Activated T-cell treated with anti-CD3 and anti-CD28 coated beads, Interleukin-2, amount 50 U/mL, for 48 hours (primary cell): ENCODE results near the gene AP4B1.

Source experiments
- DNase-seq, 2 experiments: peaks; one replicate each; pipeline ENCODE4 v3.0.0-alpha.2; 2020

Gene AP4B1

DNA sequence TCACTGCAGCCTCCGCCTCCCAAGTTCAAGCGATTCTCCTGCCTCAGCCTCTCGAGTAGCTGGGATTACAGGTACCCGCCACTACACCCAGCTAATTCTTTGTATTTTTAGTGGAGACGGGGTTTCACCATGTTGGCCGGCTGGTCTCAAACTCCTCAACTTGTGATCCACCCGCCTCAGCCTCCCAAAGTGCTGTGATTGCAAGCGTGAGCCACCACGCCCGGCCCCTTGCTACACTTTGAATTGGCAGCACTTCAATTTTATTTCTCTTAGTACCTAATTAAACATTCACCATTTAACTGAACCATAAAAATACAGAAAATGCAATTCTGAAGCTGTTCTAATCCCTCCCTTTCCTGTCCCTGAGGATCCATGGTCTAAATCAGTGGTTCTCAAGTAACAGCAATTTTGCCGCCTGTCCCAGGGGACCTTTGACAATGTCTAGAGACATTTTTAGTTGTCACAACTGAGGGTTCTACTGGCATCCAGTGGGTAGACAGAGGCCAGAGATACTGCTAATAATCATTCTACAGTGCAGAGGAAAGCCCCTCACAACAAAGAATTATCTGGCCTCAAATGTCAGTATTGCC, 12.9 kb downstream of the AP4B1 start:
- no peak for DNase-seq

GRCh38 chr1:113890816-113891215, 13.8 kb downstream of the AP4B1 start:
- no peak for DNase-seq

GRCh38 chr1:113887402-113888175, 17.0 kb downstream of the AP4B1 start, which contains the start of gene BCL2L15:
TSS of gene BCL2L15 (minus strand) at chr1:113887581. CDS start at chr1:113887375, 206 bp downstream.
- no peak for DNase-seq

- DNase-seq: no peak
Measured at GRCh38 chr1:113886417-113887401, 17.9 kb downstream of the AP4B1 start.

DNA sequence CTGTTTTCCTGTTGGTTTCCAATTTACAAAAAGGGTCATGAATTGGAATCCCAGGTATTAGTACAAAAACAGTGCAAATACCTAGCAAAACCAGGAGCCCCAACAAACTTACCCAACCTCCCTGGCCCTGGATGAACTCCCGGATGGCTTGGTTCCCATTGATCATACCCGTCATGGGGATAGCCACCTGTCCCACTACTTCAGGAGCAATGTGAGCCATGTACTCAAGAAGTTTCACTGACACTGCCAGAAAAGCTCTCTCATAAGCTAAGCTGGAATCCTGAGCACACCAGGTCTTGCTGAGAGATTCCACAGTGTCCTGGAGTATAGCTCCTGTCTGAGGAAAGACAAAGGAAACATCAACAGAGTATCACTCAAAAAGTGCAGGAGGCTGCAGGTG, 22.9 kb downstream of the AP4B1 start:
- DNase-seq: no peak

- no peak for DNase-seq
Measured at GRCh38 chr1:113879739-113880038, 24.9 kb downstream of the AP4B1 start.

DNA sequence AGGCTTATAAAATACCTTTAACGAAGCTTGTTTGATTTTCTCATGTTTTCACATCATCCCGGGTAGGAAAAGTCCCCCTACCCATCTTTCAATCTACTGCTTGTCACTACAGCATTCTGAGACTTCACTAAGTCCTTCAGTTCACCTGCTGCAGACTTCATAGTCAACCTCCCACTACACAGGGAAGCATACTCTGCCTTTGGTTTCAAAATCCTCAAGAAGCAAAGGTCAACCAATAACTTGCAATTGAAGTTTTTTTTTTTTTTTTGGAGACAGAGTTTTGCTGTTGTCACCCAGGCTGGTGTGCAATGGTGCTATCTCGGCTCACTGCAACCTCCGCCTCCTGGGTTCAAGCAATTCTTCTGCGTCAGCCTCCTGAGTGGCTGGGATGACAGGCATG, 28.4 kb downstream of the AP4B1 start:
- DNase-seq: no peak

DNA sequence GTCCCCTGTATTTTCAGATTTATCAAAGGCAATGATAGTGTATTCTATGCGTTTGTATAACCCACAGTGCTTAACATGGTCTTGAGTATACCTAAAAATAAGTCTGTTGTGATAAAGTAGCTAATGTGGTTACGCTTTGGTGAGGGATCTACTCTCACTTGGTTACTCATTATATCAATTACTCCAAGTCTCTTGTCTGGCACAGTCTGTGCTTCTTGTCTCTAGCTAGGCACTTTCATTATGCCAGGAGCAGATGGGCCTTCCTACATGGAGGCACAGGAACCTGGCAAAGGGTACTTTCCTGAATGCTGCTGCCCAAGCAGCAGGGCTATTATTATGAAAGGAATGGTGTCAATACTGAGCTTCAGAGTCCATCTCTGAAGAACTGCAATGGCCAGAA, 28.9 kb downstream of the AP4B1 start:
- DNase-seq: no peak

DNA sequence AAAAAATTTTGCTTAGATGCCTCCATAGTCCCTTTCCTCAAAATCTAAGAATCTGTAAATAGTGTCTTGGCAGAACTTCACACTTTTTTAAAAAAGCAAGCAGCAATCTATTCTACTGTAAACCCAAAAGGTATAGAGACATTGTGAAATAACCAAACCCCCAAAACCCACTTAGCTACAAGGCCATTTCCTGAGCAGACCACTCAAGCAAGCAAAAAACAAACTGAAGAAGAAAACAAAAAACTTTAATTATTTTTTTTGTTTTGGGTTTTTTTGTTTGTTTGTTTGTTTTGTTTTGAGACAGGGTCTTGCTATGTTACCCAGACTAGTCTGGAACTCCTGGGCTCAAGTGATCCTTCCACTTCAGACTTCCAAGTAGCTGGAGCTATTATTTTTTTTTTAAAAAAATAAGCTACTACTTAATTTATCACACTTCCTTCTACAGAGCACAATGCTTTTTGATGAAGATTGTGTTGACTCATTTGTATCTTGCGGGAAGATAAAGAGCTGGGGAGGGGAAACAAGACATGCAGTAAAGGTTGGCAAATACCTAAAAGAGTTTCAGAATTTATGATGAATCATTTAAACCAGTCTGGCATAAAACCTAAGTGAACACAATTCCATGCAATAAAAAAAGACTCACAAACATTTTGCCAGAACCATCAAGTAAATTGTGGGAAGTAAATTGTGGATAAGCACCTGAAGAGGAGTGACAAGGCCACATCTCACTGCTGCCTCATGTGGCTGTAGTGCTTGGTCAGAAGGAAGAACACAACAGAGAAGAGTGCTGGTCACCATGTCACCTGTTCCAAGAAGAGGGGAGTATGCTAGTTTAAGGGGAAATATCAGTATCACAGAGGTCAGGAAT, 30.4 kb downstream of the AP4B1 start:
- DNase-seq: peak; percentile 30 to 46

DNA sequence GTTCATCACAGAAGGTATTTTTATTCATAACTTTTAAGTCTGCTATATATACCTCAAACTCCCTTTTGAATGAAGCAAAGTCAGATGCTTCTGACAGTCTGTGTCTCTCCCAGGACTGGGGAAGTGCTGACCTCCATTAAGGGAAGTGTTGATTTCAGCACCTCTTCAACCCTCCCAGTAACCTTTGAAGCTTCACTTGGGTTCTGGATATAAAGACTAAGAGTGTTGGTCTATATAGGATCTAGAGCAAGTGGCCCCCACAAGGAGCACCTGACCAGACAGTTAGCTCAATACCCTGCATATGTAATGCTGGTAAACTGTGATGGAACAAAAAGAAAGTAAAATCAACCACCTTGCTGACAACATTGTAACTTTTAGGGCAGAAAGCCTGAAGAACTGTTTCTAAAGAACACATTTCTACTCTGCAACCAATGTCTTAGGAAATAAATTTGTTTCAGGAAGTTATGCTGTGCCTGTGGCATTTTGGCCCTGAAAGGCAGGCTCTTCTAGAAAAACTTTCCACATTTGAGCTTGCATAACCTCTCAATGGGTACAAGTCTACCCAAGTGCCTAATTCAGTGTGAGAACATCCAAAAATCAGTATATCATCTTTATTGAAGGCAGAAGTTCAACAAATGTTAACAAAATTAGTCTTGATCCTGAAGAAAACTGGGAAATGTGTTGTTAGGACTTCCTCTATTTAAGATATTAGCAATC, 32.2 kb downstream of the AP4B1 start:
- peak; percentile 35 to 38 for DNase-seq

- peak; percentile 76 to 82 for DNase-seq
Measured at GRCh38 chr1:113871597-113872113, 32.9 kb downstream of the AP4B1 start, which contains the start of gene PTPN22. TSS of gene PTPN22 (minus strand) at chr1:113871712.

GRCh38 chr1:113870778-113871177, 33.8 kb downstream of the AP4B1 start:
- DNase-seq: peak in 1 of 2 experiments; percentile 31

DNA sequence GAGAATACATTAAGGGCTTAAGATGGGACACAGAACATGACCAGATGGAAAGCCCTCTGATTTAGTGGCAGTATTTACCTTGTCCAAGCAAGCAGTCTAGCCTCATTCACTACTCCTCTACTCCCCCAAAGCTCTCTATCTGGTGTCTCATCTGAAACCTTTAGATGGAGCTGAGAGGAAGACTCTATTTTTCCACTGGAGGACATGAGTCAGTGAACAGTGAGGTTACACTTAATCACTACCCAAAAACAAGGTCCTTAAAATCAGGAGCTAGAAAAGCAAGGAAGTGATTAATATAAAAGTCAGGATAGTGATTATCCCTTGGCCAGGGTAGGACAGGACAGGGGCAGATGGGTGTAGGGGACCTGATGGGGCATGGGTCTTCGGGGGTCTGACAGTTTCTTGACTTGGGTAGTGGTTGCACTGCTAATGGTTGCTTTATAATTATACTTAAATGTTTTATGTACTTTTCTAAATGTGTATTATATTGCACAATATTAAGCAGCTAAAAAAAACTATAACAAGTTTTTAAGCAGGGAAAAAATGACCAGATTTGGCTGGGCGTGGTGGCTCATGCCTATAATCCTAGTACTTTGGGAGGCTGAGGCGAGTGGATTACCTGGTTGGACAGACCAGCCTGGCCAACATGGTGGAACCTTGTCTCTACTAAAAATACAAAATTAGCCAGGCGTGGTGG, 36.1 kb downstream of the AP4B1 start:
- peak; percentile 40 to 44 for DNase-seq

DNA sequence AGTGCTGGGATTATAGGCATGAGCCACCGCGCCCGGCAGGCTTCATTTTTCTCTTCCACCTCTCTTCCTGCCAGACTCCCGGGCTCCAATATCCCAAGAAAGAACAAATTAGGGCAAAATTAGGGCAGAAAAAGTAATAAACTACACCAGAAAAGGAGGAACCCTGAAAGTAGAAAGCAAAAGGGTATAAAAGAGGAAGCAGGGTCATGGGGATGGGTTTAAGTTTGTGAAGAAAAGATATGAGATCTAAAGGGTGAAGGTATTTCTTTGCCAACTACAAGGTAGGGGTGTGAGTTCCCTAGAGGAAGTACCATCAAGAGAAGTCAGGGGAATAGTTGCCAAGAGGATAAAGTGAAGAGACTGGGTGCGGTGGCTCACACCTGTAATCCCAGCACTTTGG, 43.0 kb downstream of the AP4B1 start:
- no peak for DNase-seq

- no peak for DNase-seq
Measured at GRCh38 chr1:113860891-113861290, 43.7 kb downstream of the AP4B1 start.

DNA sequence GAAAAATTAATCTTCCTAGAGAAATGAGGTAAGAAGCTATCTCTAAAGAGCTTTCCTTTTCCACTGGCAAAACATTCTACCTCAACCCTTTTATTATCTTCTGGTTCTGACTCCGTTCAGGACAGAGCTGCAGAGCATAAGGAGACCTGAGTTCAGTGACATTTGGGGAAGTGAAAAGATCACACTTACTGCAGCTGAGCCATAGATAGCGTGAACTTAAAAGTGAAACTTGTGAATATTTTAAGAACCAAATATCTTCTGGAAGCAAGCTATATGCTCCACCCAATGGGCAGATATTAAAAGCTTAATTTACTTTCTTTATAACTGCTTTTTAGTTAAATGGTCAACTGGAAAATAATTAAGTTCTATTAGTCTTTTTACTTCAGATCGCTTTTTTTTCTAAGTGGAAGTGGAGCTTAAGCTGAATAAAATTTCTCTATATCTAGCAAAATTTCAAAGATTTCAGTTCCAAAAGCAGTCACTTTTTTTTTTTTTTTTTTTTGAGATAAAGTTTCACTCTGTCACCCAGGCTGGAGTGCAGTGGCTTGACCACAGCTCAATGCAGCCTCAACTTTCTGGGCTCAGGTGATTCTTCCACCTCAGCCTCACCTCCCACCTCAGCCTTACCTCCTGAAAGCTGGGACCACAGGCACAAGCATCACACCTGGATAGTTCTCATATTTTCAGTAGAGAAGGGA, 45.0 kb downstream of the AP4B1 start:
- DNase-seq: no peak

GRCh38 chr1:113858982-113859381, 45.6 kb downstream of the AP4B1 start:
- DNase-seq: no peak

GRCh38 chr1:113858418-113858817, 46.2 kb downstream of the AP4B1 start:
- no peak for DNase-seq

- DNase-seq: no peak
Measured at GRCh38 chr1:113857776-113858175, 46.8 kb downstream of the AP4B1 start.

DNA sequence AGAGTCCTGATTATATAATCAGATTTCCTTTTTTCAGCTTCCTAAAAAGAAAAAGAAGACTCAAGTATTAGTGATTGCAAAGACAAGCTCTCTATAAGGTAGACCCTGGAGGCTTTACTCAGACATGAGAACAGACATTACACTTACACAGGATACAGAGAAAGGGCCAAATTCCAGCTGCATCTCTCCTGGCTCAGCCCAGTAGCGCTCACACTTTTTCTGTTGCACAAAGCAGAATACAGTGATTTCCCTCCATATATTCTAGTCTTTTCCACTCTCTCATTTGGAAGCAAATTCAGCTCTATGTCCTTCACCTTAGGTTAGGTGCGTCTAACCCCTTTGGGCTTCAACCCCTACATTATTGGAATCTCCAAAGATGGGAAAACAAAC, 48.2 kb downstream of the AP4B1 start:
- no peak for DNase-seq
